K562 (cell line): ENCODE measurements around the gene HS3ST3A1. TPM values are rescaled to one million over a fixed set of nuclear protein-coding genes. Genes with fewer than 3 reads are reported as not detected.

Experiments used
- ATF2 ChIP-seq: sonication (generic); formaldehyde crosslinking; IDR thresholded peaks from 2 replicates; pipeline ENCODE4 v1.8.1; 2022; ENCODE audit warnings: missing genetic modification reagents
- E4F1 ChIP-seq: fragments of 250-450 bp; sonication (Bioruptor Pico); IDR thresholded peaks from 2 replicates; pipeline ENCODE4 v1.5.0; 2021; ENCODE audit warnings: mild to moderate bottlenecking, borderline replicate concordance
- polyA plus RNA-seq, 8 experiments: library from polyadenylated mRNA; depleted of rRNA in 4 of 8; stranded (reverse) in 5 of 8; unstranded in 3 of 8; fragments of >200 nt; fragmentation: Nextera tagmentation in 2 of 8; fragmentation: Illumina TruSeq in 1 of 8; extraction: Ambion mirVana in 2 of 8; extraction: Trizol in 1 of 8; gene quantifications; 2 replicates each; pipeline versions ENCODE4 v1.2.1 to v1.2.3, GENCODE V29; 2011 to 2014; ENCODE audit warnings: inconsistent platforms in 1 of 8, missing spikeins in 1 of 8
- total RNA-seq, 7 experiments: library from RNA; depleted of rRNA in 6 of 7; stranded (reverse); fragments of >200 nt in 6 of 7; fragmentation: Illumina TruSeq in 2 of 7; extraction: Trizol in 2 of 7; gene quantifications; 2 replicates each; pipeline versions ENCODE4 v1.2.1 to v1.2.3, GENCODE V29; 2011 to 2021; ENCODE audit warnings: low replicate concordance in 1 of 7
- TF ChIP-seq, protein P1 (sequence below): fragments of 200-800 bp; sonication (Bioruptor generic); IDR thresholded peaks from 2 replicates; pipeline ENCODE4 v1.6.1; 2017; ENCODE audit warnings: missing genetic modification characterization, missing compliant biosample characterization

Gene HS3ST3A1
- total and polyA plus RNA-seq, 9 of the 15 experiments (the other 6 are each of a cell fraction or from before 2014, with no cell fraction given): 0.25 to 14.8 (median 2.3) TPM

GRCh38 chr17:13640551-13640950 lies 38.8 kb upstream of the HS3ST3A1 start (continued):
- TF ChIP-seq, protein P1, sequence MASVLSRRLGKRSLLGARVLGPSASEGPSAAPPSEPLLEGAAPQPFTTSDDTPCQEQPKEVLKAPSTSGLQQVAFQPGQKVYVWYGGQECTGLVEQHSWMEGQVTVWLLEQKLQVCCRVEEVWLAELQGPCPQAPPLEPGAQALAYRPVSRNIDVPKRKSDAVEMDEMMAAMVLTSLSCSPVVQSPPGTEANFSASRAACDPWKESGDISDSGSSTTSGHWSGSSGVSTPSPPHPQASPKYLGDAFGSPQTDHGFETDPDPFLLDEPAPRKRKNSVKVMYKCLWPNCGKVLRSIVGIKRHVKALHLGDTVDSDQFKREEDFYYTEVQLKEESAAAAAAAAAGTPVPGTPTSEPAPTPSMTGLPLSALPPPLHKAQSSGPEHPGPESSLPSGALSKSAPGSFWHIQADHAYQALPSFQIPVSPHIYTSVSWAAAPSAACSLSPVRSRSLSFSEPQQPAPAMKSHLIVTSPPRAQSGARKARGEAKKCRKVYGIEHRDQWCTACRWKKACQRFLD (CRISPR knock-in tag): no peak
- TF ChIP-seq E4F1 (no peak), ATF2 (CRISPR knock-in tag) (no peak)
